T-helper 1 cell (primary cell): ENCODE results near the gene KANK2.
"Not testable (repeated sequence)": the region's sequence is repeated elsewhere in the genome, so short reads cannot be mapped to it uniquely, and the experiment has no call there.

Experiments
- DNase-seq, 5 donors: peaks; one replicate each; pipeline ENCODE4 v3.0.0-alpha.2; 2012 to 2020

Gene KANK2

DNA sequence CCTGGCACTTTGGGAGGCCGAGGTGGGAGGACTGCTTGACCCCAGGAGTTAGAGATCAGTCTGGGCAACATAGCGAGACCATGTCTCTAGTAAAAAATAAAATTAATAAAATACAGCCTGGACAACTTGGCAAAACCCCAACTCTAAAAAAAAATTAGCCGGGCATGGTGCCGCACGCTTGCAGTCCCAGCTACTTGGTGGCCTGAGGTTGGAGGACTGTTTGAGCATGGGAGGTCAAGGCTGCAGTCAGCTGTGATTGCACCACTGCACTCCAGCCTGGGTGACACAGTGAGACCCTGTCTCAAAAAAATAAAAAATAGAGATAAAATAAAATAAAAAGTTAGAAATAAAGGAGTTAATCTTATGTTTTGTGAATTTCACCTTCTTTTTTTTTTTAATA, 26.2 kb downstream of the KANK2 start:
- no peak for DNase-seq

DNA sequence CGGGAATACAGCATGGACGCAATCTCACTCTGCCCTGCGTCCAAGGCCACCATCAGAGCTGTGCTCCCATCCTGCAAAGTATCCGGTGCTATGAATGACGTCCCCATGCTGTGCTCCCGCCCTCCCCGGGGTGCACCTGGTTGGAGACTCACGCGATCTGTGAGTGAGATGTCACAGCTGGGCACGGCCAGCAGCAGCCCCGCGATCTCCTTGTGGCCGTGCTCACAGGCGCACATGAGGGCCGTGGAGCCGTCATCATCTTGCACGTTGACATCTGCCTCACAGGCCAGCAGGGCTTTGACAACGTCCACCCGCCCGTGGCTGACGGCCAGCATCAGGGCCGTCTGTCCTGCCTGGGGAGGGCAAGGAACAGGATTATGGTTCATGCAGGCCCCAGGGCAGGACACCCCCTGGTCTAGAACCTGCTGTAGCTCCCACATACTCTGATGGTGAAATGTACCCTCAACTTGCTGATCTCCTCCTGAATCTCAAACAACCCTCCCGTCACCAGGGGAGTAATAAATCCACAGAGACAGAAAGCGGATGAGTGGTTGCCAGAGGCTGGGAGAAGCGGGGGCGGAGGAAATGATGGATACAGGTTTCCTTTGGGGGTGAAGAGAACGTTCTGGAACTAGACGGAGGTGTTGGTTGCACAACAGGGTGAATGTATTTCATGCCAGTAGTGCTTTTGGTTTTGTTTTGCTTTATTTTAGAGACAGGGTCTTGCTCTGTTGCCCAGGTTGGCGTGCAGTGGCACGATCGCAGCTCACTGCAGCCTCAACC, 27.3 kb downstream of the KANK2 start:
- DNase-seq = no peak

DNA sequence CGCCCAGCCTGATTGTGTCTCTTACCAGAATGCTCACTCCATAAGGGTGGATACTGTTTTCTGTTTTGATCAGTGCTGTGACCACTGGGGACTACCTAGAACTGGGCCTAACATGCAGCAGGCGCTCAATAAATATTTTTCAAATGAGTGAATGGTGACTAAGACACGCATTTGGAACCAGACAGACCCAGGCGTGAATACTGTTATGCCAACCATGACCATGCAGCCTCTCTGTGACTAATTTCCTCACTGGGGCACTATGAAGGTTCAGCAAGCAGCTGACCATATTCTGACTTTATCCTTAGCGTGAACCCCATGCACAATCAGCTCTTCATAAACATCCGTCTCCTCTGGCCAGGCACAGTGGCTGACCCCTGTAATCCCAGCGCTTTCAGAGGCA, 28.8 kb downstream of the KANK2 start:
- no peak for DNase-seq

DNA sequence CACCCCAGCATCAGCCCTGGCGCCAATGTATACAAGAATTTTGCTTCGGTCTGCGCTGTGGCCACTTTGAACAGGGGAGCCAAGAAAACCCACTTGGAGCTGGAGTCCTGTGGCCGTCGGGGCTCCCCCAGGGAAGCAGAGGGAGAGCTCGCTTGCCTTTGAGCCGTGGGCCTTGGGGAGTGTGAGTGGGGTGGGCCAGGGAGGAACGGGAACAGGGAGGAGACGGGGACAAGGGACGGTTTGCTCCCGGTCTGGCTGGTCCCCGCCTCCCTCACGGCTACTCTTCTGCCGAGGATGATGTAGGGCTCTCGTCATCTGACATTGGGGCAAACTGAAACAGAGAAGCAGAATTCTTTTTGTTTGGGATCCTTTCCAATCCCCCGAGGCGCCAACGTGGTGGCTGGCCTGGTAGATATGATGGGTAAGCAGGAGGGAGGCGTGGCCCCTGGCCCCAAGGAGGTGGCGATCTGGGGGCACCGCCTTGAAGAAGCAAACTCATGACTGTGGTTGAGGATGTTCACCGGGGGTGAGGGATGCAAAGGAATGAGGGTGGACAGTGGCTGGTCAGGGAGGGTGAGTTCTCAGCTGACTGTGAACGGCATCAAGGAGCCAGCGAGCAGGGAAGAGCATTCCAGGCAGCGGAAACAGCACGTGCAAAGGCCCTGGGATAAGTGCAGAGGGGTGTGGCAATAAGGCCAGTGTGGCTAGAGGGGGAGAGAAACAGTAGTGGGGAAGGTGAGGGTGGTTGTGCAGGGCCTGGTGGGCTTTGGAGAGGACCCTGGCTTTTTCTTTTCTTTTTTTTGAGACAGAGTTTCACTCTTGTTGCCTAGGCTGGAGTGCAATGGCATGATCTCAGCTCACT, 30.8 kb downstream of the KANK2 start:
- no peak for DNase-seq

DNA sequence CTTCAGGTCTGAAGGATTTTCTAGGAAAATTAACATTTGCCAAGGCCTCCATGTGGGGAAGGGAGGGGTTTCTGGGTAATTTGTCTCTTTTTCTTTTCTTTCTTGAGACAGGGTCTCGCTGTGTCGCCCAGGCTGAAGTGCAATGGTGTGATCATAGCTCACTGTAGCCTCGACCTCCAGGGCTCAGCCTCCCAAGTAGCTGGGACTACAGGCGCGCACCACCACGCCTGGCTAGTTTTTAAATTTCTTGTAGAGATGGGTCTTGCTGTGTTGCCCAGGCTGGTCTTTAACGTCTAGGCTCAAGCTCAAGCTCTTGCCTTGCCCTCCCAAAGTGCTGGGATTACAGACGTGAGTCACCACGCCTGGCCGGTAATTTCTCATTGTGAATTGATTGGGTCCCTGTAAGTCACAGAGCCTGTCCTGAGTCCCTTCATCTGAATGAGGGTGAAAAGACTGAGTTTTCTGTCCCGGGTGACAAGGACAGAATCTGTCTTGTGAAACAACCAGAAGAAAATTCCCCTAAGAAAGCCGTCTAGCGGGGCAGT, 31.8 kb downstream of the KANK2 start:
- DNase-seq = no peak

DNA sequence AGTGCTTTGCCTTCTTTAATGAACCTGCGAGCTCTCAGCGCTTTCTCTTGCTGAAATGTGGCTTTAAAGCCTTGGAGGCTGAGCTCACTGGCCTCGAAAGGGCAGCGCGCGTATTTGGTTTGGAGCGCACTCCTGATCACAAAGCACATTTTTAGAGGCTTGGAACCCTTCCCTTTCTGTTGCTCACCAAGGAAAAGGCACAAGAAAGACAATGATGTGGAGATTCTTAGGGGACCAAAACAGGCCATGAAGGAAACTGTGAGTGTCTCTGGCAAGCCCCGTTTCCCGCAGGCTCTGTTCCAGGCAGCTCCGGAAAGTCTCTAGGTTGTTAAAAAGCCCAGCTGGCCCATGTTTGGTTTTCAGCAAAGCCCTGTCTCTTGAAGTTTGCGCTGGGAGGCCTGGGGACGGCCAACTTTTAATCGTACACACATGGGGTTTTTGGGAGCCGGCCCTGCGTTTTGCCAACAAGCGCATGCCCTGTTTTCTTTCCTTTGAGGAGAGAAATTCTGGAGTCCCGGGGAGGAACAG, 32.4 kb downstream of the KANK2 start:
- DNase-seq = no peak

DNA sequence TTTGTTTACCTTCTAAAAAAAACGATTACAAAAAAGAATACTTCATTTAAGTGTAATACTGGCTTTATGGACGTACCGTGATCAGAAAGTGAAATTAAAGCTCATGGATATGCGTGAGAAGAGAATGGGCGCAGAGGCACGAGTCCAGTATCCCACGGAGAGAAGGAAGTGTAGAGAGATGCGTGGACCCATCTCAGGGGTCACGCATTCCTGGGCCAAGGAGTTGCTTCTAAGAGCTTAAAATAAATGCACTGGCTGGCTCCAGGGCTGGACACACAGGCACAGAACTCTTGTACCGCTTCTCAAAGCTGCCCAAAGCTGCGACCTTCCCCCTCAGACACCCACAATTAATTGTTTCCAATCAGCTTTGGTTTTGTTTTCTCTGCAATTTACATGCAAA, 33.0 kb downstream of the KANK2 start:
- DNase-seq = no peak

DNA sequence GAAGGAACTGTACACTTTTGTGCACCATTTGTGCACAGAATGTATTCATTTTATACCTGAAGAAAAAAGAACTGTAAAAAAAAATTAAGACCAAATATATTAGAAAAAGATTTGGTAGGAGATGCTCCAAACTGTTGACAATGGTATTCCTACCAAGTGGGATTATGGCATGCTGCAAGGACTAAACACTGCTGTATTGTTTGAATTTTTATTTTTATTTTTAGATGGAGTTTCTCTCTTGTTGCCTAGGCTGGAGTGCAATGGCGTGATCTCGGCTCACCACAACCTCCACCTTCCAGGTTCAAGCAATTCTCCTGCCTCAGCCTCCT, 36.9 kb downstream of the KANK2 start:
- DNase-seq = not testable (repeated sequence)

DNA sequence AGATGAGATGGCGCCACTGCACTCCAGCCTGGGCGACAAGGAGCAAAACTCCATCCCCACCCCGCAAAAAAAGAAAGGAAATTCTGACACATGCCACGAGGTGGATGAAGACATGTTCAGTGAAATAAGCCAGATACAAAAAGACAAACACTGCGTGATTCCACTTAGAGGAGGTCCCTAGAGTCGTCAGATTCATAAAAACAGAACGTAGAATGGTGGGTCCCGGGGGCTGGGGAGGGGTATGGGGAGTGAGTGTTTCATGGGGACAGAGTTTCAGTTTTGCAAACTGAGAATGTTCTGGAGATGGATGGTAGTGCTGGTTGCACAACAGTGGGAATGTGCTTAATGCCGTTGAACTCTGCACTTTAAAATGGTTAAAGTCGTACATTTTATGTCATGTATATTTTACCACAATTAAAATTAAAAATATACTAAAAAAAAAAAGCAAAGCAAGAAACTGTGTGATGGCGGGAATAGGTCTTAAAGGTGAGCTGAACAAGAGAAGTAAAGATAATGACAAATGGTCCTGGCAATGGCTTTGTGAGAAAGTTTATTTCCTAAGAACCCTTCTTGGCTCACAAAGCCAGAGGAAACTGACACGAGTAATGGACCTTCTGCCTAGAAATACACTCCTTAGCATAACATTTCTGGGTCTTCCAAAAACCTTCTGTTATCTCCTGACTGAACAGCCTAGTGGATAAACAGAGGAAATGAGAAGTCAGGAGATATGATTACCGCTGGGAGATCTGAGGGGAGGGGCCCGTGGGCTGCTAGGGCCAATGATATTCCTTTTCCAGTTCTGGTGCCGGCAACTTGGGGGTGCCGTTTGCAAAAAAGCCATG, 37.5 kb downstream of the KANK2 start:
- no peak for DNase-seq

DNA sequence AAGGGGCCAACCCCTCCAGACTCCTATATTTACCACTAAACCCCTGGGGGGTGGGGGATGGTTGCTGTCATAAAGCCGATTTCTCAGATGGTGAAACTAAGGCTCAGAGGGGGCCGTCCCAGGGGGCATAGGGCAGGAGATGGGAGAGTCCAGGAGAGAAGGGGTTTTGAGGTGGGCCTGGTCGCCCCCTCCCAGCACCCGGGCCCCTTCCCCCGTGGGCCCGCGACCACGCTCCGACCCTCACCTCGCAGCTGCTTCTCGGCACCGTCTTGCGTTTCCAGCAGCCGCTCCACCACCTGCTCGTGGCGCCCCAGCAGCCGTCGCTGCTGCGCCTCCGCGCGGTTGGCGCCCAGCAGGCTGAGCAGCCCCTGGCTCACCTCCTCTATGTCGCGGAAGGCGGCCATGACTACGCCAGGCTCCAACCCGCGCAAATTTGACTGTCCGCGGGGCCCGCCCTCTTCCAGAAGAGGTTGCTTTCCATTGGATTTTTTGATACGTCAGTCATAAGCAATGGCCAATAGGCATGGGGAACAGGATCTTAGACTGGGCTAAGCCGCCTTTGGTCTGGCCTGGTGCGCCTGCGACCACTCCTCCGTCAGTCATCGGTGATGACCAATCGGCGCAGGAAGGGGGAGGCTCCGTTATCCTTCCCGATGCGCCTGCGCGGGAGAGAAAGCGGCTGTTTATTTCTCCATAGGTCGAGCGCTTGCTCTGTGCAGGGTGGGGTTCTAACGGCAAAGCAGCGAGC, 41.8 kb downstream of the KANK2 start, which contains the start of gene SPC24:
Gene SPC24 (minus strand): TSS at position 410 of the 748 bp plus-strand sequence. CDS start 6 bp downstream, at position 404.
- DNase-seq = peak; percentile 78 to 98 (median 83)

DNA sequence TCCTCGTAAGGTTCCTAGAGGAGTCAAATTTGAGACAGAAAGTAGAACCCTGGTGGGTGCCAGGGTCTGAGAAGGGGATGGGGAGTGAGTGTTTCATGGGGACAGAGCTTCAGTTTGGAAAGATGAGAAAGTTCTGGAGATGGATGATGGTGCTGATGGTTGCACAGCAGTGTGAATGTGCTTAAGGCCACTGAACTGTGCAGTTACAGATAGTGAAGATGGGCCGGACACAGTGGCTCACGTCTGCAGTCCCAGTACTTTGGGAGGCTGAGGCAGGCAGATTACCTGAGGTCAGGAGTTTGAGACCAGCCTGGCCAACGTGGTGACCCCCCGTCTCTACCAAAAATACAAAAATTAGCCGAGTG, 42.7 kb downstream of the KANK2 start:
- no peak for DNase-seq

DNA sequence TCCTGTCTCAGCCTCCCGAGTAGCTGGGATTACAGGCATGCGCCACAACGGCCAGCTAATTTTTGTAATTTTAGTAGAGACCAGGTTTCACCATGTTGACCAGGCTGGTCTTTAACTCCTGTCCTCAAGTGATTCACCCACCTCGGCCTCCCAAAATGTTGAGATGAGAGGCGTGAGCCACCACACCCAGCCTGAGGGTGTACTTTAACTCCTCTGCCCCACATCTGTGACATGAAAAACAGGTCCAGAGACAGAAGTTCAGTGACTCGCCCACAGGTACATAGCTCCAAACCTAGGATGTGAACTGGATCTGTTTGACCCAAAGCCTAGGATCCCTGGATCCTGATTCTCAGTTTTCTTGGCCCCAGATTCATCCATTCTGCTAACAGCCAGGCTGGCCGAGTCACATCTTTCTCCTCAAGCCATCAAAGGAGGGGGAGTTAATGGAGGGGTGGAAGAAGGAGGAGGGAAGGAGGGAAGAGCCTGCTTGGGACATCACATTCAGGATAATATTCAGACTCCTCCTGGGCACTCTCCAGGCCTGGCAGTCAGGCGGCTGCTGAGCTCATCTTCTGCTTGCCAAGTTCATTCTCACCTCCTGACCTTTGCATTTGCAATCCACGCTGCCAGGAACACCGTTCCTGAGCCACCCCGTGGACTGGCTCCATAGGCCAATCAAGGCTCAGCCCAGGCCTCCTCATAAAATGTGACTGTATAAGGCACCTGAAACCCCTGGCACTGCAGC, 44.9 kb downstream of the KANK2 start:
- no peak for DNase-seq

DNA sequence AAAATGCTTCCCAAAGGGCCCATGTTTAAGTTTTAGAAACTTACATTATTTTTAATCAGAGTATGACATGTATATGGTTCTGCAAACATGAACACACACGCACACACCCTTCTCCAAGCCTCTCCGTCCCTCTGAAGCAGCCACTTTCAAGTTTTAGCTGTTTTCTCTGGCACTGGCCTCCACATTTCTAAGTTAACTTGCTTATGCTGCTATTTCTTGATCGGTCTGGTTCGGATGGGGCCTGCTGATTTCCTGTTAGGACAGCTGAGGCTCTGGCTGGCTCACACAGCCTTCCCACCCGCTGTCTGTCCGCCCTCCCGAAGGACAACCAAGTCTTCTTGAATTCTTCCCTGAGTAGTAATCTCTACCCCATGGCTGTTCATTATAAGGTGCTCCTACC, 46.2 kb downstream of the KANK2 start:
- DNase-seq = no peak

DNA sequence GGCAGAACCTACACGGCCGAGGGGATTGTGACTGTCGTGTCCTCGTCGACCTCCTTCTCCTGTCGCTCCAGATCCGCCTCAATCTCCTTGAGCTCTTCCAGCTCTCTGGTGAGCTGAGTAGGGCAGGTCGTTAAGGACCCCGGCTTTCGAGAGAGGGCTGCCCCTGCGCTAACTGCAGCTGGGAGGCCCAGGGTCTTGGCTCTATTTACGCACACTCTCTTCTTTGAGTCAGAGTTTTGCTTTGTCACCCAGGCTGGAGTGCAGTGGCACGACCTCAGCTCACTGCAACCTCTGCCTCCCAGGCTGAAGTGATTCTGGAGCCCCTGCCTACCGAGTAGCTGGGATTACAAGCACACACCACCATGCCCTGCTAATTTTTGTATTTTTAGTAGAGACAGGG, 49.3 kb downstream of the KANK2 start:
- no peak for DNase-seq

DNA sequence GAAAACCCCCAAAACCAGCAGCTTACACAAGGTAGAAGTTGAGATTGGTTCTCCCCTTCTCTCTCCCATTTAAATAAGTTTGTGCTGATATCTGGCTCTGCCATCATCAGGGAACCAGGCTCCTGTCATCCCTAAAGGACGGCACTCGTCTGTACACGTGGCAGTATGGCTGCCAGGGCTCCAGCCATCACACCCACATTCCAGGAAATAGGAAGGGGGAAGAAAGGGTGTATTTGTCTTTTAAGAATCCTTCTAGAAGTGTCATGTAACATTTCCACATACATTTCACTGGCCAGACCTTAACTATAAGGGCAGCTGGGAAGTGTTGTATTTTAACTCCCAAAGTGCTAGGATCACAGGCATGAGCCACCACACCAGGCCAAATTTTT, 51.8 kb downstream of the KANK2 start:
- DNase-seq = no peak

DNA sequence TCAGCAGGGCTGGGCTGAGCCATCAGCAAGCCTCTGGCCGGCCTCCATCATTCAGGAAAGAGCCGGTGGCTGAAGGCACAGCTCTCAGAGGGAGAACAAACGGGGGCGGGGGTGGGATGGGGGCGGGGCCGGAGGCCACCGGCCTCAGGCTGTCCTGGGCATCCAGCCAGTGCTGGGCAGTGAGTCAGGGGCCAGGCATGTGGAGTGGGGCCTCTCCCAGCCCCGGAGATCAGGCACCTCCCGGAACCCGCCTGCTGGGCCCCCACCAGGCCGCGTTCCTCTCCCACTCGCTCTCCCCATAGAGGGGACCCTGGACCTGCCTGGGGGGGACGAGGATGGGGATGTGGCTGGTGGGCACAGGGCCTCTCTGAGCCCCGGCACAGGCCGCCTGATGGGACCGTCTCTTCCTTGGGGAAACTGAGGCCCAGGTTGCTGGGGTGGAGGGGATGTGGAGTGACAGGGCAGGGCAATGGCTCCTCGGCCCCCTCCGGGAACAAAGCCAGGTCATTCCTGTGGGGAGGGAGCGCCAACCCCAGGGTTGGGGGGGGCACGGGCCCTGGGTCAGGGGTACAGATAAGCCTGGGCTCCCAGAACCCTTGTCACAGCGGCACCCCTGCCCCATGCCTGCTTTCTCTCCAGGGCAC, 54.7 kb downstream of the KANK2 start:
- no peak for DNase-seq

DNA sequence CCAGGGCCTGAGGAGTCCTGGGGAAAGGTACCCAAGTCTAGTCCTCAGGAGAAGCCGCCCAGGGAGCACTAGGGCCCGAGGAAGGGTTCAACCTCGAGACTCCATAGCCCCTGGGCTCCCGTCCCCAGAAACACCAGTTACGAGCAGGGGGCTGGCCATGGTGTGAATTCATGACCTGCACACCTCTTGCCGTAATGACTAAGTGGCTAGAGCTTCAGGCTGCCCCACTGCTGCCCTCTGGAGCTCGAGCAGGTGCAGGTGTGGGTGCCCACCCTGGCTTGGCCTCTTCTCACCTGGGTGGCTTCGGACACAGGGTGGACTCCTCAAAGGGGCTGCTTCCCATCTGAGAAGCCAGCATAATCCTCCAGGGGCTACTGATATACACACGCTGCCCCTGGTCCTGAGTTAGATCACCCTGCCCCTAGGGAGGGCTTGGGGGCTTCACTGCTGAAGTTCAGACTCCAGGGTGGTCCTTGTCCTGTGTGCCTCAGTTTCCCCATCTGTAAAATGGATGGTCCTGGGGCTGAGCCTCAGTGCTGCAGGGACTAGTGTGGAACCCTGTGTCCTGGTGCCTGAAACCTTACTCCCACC, 55.3 kb downstream of the KANK2 start:
- DNase-seq = no peak

DNA sequence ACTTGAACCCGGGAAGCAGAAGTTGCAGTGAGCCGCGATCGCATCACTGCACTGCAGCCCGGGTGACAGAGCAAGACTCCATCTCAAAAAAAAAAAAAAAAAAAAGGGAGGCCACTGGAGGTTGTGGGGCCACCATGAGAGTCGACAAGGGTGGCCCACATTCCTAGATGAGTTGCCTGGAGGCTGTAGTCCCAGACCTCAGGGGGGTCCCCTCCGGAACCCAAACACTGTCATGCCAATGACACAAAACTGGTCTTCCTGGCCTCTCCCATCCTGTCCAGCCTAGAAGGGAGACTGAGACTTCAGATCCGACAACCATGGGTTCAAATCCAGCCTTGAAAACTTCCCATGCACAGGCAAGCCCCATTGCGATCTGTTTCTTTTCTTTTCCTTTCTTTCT, 56.4 kb downstream of the KANK2 start:
- DNase-seq = no peak

DNA sequence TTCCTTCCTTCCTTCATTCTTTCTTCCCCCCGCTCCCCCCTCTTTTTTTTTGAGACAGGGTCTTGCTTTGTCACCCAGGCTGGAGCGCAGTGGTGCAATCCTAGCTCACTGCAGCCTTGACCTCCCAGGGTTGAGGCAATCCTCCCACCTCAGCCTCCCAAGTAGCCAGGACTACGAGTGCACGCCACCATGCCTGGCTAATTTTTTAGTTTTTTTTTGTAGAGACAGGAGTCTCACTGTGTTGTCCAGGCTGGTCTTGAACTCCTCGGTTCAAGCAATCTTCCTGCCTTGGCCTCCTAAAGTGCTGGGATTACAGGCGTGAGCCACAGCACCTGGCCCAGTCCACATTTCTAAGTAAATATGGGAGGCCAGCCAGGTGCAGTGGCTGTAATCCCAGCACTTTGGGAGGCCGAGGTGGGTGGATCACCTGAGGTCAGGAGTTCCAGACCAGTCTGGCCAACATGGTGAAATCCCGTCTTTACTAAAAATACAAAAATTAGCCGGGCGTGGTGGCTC, 57.3 kb downstream of the KANK2 start:
- DNase-seq = not testable (repeated sequence)
